Stimulated activated CD4-positive, alpha-beta T cell treated with anti-CD3 and anti-CD28 coated beads, TNF-alpha, amount 100 ng/mL, for 1 hour (primary cell): ENCODE measurements around the gene STK24.
"Not testable (repeated sequence)": the region's sequence is repeated elsewhere in the genome, so short reads cannot be mapped to it uniquely, and the experiment has no call there.

ENCODE experiments used
- DNase-seq, 3 donors: peaks; one replicate each; pipeline ENCODE4 v3.0.0-alpha.2; 2020; ENCODE audit warnings: low read depth in 3 of 3, low spot score in 1 of 3

STK24 gene

DNA sequence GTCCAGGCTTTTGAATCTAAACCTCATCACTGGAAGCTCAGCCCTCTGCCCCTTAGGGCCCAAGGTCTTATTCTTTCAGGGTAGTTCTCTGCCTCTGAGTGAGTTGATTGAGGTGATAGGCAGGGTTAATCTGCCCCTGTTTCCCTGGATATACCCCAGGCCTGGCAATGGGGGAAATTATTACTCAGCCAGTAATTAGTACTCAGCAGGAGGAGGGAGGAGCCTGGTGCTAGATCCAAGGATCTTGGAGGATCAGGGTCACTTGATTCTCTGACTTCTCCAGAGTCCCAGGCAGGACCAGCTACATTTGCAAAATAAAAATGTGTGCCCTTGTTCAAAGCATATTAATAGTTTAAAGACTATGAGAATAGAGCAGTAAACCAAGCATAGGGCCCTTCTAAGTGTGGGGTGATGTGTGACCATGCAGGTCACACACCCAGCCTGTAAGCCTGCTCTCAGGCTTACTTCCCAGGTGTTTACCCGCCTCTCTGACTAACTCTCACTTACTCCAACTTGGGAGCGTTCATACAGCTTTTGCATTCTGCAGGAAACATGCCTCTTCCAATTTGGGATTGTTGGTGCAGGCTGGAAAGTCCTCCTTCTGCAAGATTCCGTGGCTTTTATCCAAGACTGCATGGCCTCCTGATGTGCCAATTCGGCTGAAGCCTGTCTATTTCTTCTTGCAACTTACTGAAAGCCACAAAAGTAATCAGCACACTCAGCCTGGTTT is 7.9 kb upstream of the STK24 start:
- no peak for DNase-seq

DNA sequence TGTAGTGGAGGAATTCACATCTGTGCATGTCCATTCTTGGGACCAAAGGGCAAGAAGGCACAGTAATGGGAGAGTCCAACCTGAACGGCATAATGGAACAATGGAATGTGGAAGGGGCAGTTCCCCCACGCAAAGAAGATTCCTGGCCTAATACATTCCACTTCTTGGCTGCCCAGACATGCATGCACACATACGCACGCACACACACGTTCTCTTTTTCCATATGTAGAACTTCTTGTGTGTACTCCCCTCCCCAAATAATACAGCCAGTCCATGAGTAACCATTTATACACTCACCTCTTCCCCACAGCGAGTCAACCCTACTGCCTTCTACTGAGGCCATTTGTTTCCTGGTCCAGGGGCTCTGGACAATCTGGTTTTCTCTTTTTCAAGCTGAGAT is 6.0 kb upstream of the STK24 start:
- no peak for DNase-seq

DNA sequence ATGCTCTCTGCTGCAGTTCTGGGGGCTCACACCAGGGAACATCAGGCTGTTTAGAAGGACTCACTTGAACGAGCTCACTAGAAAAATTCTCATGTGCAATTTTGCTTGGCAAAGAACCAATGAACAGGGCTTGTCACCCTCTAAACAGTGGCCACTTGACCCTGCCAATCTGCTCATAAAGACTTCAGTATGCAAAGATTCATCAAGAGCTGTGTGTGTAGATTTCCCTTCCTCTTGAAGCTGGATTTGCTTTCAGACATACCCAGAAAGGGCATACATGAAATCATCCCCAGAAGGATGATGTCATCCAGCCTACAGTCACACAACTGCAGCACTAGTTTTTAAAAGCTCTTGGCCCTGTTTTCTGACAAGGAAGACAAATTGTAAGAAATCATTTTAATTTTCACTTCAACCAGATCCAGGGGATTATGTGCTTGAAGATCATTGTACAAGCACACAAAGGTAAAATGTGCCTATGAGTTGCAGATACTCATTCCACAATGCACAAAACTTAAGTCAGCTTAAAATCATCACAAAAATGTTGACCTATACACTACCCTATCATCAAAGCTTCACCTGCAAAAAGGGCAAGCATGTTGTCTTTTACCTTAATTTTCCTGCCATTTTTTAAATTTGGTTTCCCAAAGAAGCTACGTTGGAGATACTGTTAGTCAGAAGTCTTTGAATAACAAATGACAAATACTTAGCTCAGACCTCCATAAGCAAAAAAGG is 5.2 kb upstream of the STK24 start:
- DNase-seq: no peak

DNA sequence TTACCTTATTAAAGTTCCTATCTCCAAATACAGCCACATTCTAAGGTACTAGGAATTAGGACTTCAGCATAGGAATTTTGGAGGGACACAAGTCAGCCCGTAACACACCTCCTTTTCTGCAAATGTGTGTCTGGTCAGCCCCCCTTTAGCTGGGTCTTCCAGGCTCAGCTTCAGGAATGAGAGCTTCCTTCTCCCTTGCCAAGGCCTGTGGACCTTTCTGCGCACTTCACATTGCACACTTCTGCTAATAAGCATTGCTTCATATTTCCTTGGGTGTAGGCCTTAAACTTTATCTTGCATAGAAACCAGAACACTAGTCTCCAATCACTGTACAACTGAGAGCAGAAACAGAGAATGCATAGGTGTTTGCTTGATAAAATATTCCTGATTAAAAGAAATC is 4.5 kb upstream of the STK24 start:
- no peak for DNase-seq

DNA sequence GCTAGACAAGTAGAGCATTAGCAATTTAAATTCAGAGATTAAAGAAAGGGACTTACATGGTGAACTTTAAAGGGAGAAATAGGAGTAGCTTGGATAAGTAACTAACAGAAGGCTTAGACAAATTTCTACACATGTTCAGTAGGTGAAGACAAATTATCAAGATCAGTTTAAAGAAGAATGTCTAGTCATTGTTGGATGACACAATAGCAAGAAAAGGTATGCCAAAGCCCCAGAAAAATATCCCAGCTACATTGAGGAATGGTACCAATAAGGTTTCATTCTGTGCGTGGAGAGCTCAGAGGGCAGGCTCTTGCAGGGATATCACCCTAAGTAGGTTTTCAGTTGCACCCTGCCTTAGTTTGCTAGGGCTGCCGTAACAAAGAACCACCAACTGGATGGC is 3.5 kb upstream of the STK24 start:
- no peak for DNase-seq

DNA sequence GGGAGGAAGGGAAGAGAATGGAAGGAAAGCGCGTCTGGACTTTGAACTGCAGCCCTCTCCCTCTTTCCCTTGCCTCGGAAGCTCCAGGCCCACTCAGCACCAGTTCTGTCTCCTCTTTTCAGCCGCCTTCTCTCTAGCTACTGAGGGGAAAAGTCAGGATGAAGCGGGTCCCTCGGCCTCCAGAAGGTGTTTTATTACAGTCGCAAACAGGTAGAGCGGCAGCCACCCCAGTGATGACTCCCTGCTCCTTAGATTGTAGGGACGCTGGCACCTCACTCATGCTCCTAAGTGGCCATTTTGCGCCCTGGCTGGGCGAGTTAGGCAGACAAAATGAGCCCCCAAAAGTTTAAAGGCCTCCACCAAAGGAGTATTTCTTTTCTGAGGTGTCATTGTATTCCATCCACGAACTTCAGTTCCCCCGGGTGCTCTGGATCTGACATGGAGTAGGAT is 954 bp upstream of the STK24 start:
- DNase-seq: no peak

GRCh38 chr13:98576200-98576945 is 534 bp downstream of the STK24 start:
- DNase-seq: no peak

DNA sequence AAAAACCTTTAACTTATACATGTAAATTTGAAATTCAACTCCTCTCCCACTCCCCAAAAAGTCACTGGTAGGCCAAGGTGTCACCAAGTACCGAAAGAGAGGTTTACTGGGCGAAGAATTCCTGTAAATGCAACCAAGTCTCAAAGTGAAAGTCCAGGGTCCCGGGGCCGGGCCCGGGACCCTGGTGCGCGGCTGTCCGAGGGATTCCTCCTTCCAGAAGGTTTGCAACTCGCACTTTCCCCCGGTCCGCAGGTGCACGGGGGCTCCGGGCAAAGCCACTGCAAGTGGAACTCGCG is 1.1 kb downstream of the STK24 start:
- no peak for DNase-seq

GRCh38 chr13:98575009-98575903 is 1.7 kb downstream of the STK24 start:
- no peak for DNase-seq

DNA sequence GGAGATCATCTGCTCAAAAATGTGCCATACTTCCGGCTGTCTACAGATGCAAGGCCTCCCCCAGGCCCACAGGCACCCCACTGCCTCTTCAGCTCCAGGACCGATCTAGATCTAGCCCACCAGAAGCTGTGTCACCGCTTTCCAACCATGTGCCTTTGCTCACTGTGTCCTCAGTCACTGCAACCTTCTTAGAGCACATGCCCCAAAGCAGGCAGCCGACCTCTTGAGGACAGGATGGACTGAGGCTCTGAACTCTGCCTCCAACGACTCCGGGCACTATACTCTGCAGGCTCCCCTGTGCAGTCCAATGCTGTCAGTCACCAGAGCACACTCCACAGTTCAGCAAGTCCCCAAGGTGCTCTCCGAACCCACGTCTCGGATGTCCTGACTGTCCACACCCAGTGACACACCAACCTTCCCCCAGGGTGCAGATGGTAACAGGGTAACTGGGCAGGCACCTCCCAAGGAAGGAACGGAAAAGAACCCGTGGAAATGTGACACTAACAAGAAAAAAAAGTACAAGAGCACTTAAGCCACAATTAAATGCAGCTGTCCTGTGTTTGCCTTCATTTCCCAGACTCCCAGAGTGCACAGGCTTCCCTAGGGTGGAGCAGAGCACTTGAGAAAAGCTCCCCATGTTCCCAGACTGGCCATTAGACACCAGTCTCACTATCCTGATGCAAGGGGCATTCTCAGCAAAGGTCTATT is 4.8 kb downstream of the STK24 start:
- DNase-seq: no peak

DNA sequence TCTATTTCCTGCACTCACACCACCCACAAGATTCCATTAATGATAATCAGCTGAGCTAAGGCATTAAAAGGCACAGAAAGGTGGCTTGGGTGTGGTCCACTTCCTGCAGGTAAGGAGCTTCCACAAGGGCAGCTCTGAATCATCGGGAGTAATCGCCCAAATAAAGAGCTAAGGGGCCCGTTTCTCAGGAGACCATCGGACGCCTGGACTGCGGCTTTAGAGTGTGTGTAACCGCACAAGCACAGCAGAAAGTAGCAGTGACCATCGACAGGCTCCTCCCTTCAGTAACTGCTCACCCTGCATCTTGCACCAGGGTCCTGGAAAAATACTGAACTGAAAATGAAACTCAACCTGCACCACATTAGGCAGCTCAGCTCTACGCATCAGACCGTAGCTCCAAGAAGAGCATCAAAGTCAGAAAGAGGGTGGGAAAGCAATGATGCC is 6.0 kb downstream of the STK24 start:
- no peak for DNase-seq

DNA sequence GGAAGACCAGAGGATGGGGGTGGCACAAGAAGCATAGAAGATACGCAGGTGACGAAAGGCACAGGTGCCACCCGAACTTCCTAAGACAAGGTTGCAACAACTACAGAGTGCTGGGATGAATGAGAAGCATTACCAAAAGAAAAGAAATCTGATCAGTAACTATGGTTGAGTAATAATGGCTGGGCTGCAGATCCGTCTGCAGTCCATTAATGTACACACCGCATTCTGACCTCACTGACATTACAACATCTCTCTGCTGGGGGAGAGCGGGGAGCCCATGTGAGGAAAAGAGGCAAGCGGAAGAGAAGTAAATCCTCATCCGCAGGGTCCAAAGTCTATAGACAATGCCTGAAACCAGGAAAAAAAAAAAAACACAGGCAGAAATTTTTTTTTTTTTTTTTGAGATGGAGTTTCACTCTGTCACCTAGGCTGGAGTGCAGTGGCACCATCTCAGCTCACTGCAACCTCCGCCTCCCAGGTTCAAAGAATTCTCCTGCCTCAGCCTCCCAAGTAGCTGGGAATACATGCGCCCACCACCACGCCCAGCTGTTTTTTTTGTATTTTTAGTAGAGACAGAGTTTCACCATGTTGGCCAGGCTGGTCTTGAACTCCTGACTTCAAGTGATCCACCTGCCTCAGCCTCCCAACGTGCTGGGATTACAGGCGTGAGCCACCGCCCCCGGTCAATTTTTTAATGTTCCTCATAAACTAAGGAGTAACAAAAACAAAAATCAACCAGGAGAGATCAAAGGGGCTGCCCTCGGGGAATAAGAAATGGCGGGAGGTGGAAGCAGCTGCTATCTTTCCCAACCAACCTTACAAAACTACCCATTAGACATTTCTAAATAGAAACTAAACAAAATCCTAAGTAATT is 7.2 kb downstream of the STK24 start:
- not testable (repeated sequence) for DNase-seq

DNA sequence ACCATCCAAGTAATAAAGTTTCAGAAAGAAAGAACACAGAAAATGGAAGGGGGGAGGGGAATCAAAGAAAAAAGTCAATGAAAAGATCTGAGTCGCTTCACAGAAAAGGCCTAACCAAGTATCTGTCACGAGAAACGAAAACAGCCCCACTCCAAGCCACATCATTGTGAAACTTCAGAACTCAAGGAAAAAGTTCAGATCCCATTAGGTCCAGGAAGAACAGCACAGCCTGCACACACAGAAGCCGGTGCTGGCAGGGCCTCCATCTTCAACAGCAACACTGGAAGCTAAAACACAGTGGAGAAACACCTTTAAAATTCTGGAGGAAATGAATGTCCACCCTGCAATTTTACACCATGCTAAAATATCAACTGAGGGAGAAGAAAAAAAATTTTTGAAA is 8.0 kb downstream of the STK24 start:
- DNase-seq: no peak

GRCh38 chr13:98567140-98567539 is 9.8 kb downstream of the STK24 start:
- DNase-seq: no peak

GRCh38 chr13:98565726-98566565 is 11.0 kb downstream of the STK24 start:
- DNase-seq: no peak

- DNase-seq: no peak
These were observed 12.7 kb downstream of the STK24 start for GRCh38 chr13:98564204-98564603.

GRCh38 chr13:98563071-98563470 is 13.8 kb downstream of the STK24 start:
- no peak for DNase-seq

DNA sequence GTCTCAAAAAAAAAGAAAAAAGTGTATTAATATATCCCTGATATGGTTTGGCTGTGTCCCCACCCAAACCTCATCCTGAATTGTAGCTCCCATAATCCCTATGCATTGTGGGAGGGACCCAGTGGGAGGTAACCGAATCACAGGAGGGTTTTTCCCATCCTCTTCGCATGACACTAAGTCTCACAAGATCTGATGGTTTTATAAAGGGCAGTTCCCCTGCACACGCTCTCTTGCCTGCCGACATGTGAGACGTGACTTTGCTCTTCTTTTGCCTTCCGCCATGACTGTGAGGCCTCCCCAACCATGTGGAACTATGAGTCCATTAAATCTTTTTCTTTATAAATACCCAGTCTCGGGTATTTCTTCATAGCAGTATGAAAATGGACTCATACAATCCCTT is 17.7 kb downstream of the STK24 start:
- no peak for DNase-seq
